WTC11 (cell line): ENCODE data around the gene DHRS7. TPM values are rescaled to one million over a fixed set of nuclear protein-coding genes. Genes with fewer than 3 reads are reported as not detected.

Experiments
- ATAC-seq: fragments of 200-7000 bp; cut with Tn5 transposase; 2 replicates; pipeline ENCODE4 v1.10.0; 2021; ENCODE audit warnings: mild to moderate bottlenecking, moderate library complexity
- CTCF ChIA-PET: fragments of 300-600 bp; sonication (Branson Sonifier 250); formaldehyde crosslinking; loops from one replicate; lab custom pipeline; 2021; ENCODE audit warnings: antibody characterized with exemption; lab: Charles Lee
- POLR2A ChIA-PET: fragments of 350-600 bp; sonication (Branson Sonifier 250); formaldehyde crosslinking; loops from one replicate; lab custom pipeline; 2021; ENCODE audit warnings: antibody characterized with exemption; lab: Charles Lee
- DNase-seq: peaks from one replicate; pipeline ENCODE4 v3.0.0; 2021; ENCODE audit warnings: low spot score
- H3K27ac Mint-ChIP-seq: 2 replicates; pipeline ENCODE4 v1.8.0; 2021; ENCODE audit warnings: mixed read lengths
- H3K27me3 Mint-ChIP-seq: 2 replicates; pipeline ENCODE4 v1.8.0; 2021; ENCODE audit warnings: low read depth, mild to moderate bottlenecking, moderate library complexity, mixed read lengths
- H3K36me3 Mint-ChIP-seq: 2 replicates; pipeline ENCODE4 v1.8.0; 2021; ENCODE audit warnings: mixed read lengths
- H3K4me1 Mint-ChIP-seq: 2 replicates; pipeline ENCODE4 v1.8.0; 2022; ENCODE audit warnings: mixed read lengths
- H3K4me3 Mint-ChIP-seq: 2 replicates; pipeline ENCODE4 v1.8.0; 2021; ENCODE audit warnings: mild to moderate bottlenecking, moderate library complexity, mixed read lengths
- H3K9me3 Mint-ChIP-seq: 2 replicates; pipeline ENCODE4 v1.8.0; 2021; ENCODE audit warnings: mixed read lengths
- CREB1 ChIP-seq: sonication (generic); formaldehyde crosslinking; IDR thresholded peaks from 2 replicates; pipeline ENCODE4 v1.8.0; 2023; ENCODE audit warnings: mild to moderate bottlenecking, missing genetic modification reagents
- CREM ChIP-seq: sonication (generic); formaldehyde crosslinking; IDR thresholded peaks from 2 replicates; pipeline ENCODE4 v1.8.1; 2022; ENCODE audit warnings: mild to moderate bottlenecking, missing genetic modification reagents, moderate library complexity
- FOXP1 ChIP-seq: sonication (generic); formaldehyde crosslinking; IDR thresholded peaks from 2 replicates; pipeline ENCODE4 v1.8.0; 2022; ENCODE audit warnings: missing genetic modification reagents, mild to moderate bottlenecking, moderate library complexity, borderline replicate concordance
- GTF2I ChIP-seq: fragments of 250-450 bp; sonication (Bioruptor Pico); conservative IDR thresholded peaks from 2 replicates; pipeline ENCODE4 v1.4.0; 2021; ENCODE audit warnings: mild to moderate bottlenecking
- IRF2 ChIP-seq: sonication (generic); formaldehyde crosslinking; IDR thresholded peaks from 2 replicates; pipeline ENCODE4 v1.8.0; 2022; ENCODE audit warnings: low read depth, missing genetic modification reagents, borderline replicate concordance
- NFATC4 ChIP-seq: fragments of 250-450 bp; sonication (Bioruptor Pico); IDR thresholded peaks from 2 replicates; pipeline ENCODE4 v1.9.0; 2021; ENCODE audit warnings: mild to moderate bottlenecking
- NFE2L1 ChIP-seq: sonication (generic); formaldehyde crosslinking; IDR thresholded peaks from 2 replicates; pipeline ENCODE4 v1.8.1; 2023; ENCODE audit warnings: missing genetic modification reagents
- NR1H2 ChIP-seq: sonication (generic); formaldehyde crosslinking; IDR thresholded peaks from 2 replicates; pipeline ENCODE4 v1.9.0; 2021; ENCODE audit warnings: mild to moderate bottlenecking, moderate library complexity, missing genetic modification reagents
- NR2C2 ChIP-seq: sonication (generic); formaldehyde crosslinking; IDR thresholded peaks from 2 replicates; pipeline ENCODE4 v1.8.0; 2022; ENCODE audit warnings: mild to moderate bottlenecking, missing genetic modification reagents
- NR3C1 ChIP-seq: sonication (generic); formaldehyde crosslinking; conservative IDR thresholded peaks from 2 replicates; pipeline ENCODE4 v1.8.1; 2023; ENCODE audit warnings: low read depth, mild to moderate bottlenecking, missing genetic modification reagents
- TEAD1 ChIP-seq: sonication (generic); formaldehyde crosslinking; IDR thresholded peaks from 2 replicates; pipeline ENCODE4 v1.8.0; 2022; ENCODE audit warnings: mild to moderate bottlenecking, missing genetic modification reagents
- TEAD4 ChIP-seq: sonication (generic); formaldehyde crosslinking; IDR thresholded peaks from 2 replicates; pipeline ENCODE4 v1.8.0; 2022; ENCODE audit warnings: mild to moderate bottlenecking, missing genetic modification reagents
- ZNF121 ChIP-seq: sonication (generic); formaldehyde crosslinking; IDR thresholded peaks from 2 replicates; pipeline ENCODE4 v1.8.0; 2023; ENCODE audit warnings: missing genetic modification reagents
- ZNF138 ChIP-seq: sonication (generic); formaldehyde crosslinking; conservative IDR thresholded peaks from 2 replicates; pipeline ENCODE4 v1.8.1; 2022; ENCODE audit warnings: mild to moderate bottlenecking, moderate library complexity, missing genetic modification reagents
- total RNA-seq: library from RNA; stranded (reverse); gene quantifications from 3 replicates; pipeline ENCODE4 v1.2.3, GENCODE V29; 2021
- TF ChIP-seq, protein P1 (sequence below): sonication (generic); formaldehyde crosslinking; IDR thresholded peaks from 2 replicates; pipeline ENCODE4 v1.8.0; 2023; ENCODE audit warnings: missing genetic modification reagents
- TF ChIP-seq, protein P2 (sequence below): sonication (generic); formaldehyde crosslinking; IDR thresholded peaks from 2 replicates; pipeline ENCODE4 v1.8.0; 2022; ENCODE audit warnings: mild to moderate bottlenecking, missing genetic modification reagents
- TF ChIP-seq, protein P3 (sequence below): sonication (generic); formaldehyde crosslinking; IDR thresholded peaks from 2 replicates; pipeline ENCODE4 v1.8.1; 2022; ENCODE audit warnings: mild to moderate bottlenecking, missing genetic modification reagents, moderate library complexity, borderline replicate concordance
- TF ChIP-seq, protein P4 (sequence below): sonication (generic); formaldehyde crosslinking; IDR thresholded peaks from 2 replicates; pipeline ENCODE4 v1.8.1; 2023; ENCODE audit warnings: mild to moderate bottlenecking, missing genetic modification reagents, moderate library complexity
- TF ChIP-seq, protein P5 (sequence below): sonication (generic); formaldehyde crosslinking; IDR thresholded peaks from 2 replicates; pipeline ENCODE4 v1.8.0; 2023; ENCODE audit warnings: mild to moderate bottlenecking, missing genetic modification reagents
- TF ChIP-seq, protein P6 (sequence below): sonication (generic); formaldehyde crosslinking; IDR thresholded peaks from 2 replicates; pipeline ENCODE4 v1.8.0; 2022; ENCODE audit warnings: mild to moderate bottlenecking, missing genetic modification reagents

DHRS7 gene
- total RNA-seq, 1 experiment from 2014 or later: 39.9 TPM

DNA sequence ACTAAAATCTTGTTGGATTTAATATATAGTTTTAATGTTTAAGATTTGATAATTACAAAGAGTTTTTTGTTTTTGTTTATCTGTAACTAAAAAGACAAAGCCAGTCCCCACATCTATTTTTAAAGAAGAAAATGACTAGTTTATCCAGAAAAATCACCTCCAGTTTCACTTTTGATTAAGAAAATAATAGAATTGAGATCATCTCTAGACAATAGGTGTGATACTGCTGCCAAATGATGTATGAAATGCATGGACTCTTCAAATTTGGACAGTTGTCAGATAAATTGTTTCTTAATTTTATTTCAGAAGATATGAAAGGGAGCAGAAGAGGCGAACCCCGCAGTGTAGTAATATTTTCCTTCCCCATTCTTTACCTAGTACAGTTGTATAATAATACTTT lies 53.5 kb downstream of the DHRS7 start (continued):
- TF ChIP-seq NR1H2 (CRISPR knock-in tag) (no peak), TEAD1 (CRISPR knock-in tag) (no peak)

DNA sequence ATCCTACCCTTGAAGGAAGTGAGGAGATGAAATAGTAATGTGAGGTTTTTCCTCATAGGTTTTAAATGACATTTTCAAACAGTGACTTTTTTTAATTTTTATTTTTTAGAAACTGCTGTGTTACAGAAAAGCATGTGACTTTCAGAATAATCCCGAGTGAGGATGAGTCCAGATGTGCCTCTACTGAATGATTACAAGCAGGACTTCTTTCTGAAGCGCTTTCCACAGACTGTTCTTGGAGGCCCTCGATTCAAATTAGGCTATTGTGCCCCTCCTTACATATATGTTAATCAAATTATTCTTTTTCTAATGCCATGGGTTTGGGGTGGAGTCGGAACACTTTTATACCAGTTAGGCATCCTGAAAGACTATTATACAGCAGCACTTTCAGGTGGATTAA lies 57.7 kb downstream of the DHRS7 start:
- Mint-ChIP-seq H3K27me3 (no peaks in the 10 kb centered on the region), H3K4me3 (no peak overlapping the region), H3K4me1 (peaks cover 13% of the 10 kb centered on the region), H3K36me3 (peaks cover 22% of the 10 kb centered on the region), H3K27ac (no peak overlapping the region), H3K9me3 (peaks cover 4% of the 10 kb centered on the region)
- ChIA-PET POLR2A (no interaction called here), CTCF (no interaction called here)
- ATAC-seq (no peak), DNase-seq (no peak)
- TF ChIP-seq NR2C2 (CRISPR knock-in tag) (no peak), ZNF138 (no peak), CREB1 (CRISPR knock-in tag) (no peak), GTF2I (CRISPR knock-in tag) (no peak)
- TF ChIP-seq, protein P1, sequence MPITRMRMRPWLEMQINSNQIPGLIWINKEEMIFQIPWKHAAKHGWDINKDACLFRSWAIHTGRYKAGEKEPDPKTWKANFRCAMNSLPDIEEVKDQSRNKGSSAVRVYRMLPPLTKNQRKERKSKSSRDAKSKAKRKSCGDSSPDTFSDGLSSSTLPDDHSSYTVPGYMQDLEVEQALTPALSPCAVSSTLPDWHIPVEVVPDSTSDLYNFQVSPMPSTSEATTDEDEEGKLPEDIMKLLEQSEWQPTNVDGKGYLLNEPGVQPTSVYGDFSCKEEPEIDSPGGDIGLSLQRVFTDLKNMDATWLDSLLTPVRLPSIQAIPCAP (CRISPR knock-in tag): no peak
- TF ChIP-seq, protein P2, sequence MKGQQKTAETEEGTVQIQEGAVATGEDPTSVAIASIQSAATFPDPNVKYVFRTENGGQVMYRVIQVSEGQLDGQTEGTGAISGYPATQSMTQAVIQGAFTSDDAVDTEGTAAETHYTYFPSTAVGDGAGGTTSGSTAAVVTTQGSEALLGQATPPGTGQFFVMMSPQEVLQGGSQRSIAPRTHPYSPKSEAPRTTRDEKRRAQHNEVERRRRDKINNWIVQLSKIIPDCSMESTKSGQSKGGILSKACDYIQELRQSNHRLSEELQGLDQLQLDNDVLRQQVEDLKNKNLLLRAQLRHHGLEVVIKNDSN (CRISPR knock-in tag): no peak
- TF ChIP-seq, protein P3, sequence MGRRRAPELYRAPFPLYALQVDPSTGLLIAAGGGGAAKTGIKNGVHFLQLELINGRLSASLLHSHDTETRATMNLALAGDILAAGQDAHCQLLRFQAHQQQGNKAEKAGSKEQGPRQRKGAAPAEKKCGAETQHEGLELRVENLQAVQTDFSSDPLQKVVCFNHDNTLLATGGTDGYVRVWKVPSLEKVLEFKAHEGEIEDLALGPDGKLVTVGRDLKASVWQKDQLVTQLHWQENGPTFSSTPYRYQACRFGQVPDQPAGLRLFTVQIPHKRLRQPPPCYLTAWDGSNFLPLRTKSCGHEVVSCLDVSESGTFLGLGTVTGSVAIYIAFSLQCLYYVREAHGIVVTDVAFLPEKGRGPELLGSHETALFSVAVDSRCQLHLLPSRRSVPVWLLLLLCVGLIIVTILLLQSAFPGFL: no peak
- TF ChIP-seq, protein P4, sequence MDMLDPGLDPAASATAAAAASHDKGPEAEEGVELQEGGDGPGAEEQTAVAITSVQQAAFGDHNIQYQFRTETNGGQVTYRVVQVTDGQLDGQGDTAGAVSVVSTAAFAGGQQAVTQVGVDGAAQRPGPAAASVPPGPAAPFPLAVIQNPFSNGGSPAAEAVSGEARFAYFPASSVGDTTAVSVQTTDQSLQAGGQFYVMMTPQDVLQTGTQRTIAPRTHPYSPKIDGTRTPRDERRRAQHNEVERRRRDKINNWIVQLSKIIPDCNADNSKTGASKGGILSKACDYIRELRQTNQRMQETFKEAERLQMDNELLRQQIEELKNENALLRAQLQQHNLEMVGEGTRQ (CRISPR knock-in tag): no peak

DNA sequence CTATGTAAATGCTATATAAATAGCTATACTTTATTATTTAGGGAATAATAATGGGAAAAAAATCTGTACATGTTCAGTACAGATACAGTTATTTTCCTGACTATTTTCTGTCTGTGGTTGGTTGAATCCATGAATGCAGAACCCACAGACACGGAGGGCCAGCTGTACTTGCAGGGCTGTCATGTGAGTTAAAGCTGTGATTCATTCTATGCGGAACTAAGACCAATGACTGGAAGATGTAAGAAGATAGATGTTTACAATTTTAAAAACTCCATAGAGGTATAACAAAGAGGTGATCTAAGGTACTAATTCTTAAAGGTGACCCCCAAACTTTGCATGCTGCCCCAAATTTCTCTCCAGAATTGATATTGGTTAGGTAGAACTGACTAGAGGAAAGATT lies 58.9 kb downstream of the DHRS7 start:
- ChIA-PET CTCF (no interaction called here), POLR2A (no interaction called here)
- Mint-ChIP-seq H3K4me1 (peaks cover 19% of the 10 kb centered on the region), H3K27me3 (no peaks in the 10 kb centered on the region)
- ATAC-seq: no peak
- DNase-seq: no peak
- TF ChIP-seq FOXP1 (no peak), NR3C1 (no peak), IRF2 (CRISPR knock-in tag) (no peak), ZNF138 (no peak), NFATC4 (CRISPR knock-in tag) (no peak), TEAD4 (no peak), CREM (CRISPR knock-in tag) (no peak), ZNF121 (no peak), NFE2L1 (CRISPR knock-in tag) (no peak), TEAD1 (CRISPR knock-in tag) (no peak)
- TF ChIP-seq, protein P5, sequence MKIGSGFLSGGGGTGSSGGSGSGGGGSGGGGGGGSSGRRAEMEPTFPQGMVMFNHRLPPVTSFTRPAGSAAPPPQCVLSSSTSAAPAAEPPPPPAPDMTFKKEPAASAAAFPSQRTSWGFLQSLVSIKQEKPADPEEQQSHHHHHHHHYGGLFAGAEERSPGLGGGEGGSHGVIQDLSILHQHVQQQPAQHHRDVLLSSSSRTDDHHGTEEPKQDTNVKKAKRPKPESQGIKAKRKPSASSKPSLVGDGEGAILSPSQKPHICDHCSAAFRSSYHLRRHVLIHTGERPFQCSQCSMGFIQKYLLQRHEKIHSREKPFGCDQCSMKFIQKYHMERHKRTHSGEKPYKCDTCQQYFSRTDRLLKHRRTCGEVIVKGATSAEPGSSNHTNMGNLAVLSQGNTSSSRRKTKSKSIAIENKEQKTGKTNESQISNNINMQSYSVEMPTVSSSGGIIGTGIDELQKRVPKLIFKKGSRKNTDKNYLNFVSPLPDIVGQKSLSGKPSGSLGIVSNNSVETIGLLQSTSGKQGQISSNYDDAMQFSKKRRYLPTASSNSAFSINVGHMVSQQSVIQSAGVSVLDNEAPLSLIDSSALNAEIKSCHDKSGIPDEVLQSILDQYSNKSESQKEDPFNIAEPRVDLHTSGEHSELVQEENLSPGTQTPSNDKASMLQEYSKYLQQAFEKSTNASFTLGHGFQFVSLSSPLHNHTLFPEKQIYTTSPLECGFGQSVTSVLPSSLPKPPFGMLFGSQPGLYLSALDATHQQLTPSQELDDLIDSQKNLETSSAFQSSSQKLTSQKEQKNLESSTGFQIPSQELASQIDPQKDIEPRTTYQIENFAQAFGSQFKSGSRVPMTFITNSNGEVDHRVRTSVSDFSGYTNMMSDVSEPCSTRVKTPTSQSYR (CRISPR knock-in tag): no peak
- TF ChIP-seq, protein P6, sequence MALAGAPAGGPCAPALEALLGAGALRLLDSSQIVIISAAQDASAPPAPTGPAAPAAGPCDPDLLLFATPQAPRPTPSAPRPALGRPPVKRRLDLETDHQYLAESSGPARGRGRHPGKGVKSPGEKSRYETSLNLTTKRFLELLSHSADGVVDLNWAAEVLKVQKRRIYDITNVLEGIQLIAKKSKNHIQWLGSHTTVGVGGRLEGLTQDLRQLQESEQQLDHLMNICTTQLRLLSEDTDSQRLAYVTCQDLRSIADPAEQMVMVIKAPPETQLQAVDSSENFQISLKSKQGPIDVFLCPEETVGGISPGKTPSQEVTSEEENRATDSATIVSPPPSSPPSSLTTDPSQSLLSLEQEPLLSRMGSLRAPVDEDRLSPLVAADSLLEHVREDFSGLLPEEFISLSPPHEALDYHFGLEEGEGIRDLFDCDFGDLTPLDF (CRISPR knock-in tag): no peak
- TF ChIP-seq, all 79 proteins: peak for 0
- Mint-ChIP-seq H3K9me3 (peaks cover 4% of the 10 kb centered on the region), H3K4me3 (no peak overlapping the region), H3K36me3 (peaks cover 22% of the 10 kb centered on the region), H3K27ac (no peak overlapping the region)
